Measurements from ENCODE around the gene LCE2C.

LCE2C gene

DNA sequence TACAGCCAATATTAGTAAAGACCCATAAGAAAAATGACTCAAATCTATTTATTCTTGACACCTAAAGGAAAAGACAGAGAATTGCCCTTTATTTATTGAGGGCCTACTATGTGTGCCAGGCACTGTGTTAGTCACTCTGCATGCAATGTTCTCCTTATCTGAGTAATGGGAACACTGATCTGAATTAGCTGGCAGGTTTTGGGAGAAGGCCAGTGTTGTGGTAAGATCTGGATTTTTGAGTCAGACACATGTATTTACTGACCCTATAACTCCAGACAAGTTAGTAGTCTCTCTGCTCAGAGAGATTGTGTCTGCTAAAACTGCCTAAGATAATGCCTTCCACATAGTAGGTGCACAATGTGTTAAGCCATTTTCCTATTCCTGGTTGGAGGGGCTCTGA, 50.2 kb downstream of the LCE2C start:
- Histone ChIP-seq H4K20me1 (ENCODE audit: insufficient read depth, low read length) (no peaks in the 10 kb centered on the region), H3K79me2 (ENCODE audit: insufficient read depth, low read length) (no peaks in the 10 kb centered on the region), H3K9me3 (ENCODE audit: low read length) (no peaks in the 10 kb centered on the region), H3K36me3 (ENCODE audit: insufficient read depth, low read length) (no peaks in the 10 kb centered on the region), H3K9ac (ENCODE audit: low read length) (no peak overlapping the region), H3K27ac (ENCODE audit: low read depth, low read length, poor library complexity, severe bottlenecking) (no peak overlapping the region), H3K4me2 (ENCODE audit: low read length) (no peak overlapping the region), H3F3A (ENCODE audit: insufficient read depth, low read length) (no peaks in the 10 kb centered on the region), H3K9me2 (ENCODE audit: low read depth, low read length) (no peaks in the 10 kb centered on the region), H2AFZ (ENCODE audit: low read length) (no peak overlapping the region), H3K4me3 (ENCODE audit: low read depth, low read length, poor library complexity, severe bottlenecking) (no peak overlapping the region), H3K27me3 (ENCODE audit: insufficient read depth, low read length) (no peaks in the 10 kb centered on the region), H3K4me1 (ENCODE audit: insufficient read depth, low read length, severe bottlenecking) (no peaks in the 10 kb centered on the region)
- no peak for TF ChIP-seq EZH2 (IDR thresholded peaks at IDR 0.05; ENCODE audit: borderline replicate concordance, low read length)
- TF ChIP-seq, protein P1, sequence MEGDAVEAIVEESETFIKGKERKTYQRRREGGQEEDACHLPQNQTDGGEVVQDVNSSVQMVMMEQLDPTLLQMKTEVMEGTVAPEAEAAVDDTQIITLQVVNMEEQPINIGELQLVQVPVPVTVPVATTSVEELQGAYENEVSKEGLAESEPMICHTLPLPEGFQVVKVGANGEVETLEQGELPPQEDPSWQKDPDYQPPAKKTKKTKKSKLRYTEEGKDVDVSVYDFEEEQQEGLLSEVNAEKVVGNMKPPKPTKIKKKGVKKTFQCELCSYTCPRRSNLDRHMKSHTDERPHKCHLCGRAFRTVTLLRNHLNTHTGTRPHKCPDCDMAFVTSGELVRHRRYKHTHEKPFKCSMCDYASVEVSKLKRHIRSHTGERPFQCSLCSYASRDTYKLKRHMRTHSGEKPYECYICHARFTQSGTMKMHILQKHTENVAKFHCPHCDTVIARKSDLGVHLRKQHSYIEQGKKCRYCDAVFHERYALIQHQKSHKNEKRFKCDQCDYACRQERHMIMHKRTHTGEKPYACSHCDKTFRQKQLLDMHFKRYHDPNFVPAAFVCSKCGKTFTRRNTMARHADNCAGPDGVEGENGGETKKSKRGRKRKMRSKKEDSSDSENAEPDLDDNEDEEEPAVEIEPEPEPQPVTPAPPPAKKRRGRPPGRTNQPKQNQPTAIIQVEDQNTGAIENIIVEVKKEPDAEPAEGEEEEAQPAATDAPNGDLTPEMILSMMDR (IDR thresholded peaks at IDR 0.05; ENCODE audit: low read length) = no peak

Data from OCI-LY1 (cell line).